ENCODE measurements around the gene CTDNEP1.

The CTDNEP1 gene

GRCh38 chr17:7215136-7215638 is 36.3 kb downstream of the CTDNEP1 start:
- DNase-seq (ENCODE audit: low spot score), result no peak

- DNase-seq (ENCODE audit: low spot score), result peak; percentile 96
Observed at GRCh38 chr17:7214300-7215135, 37.0 kb downstream of the CTDNEP1 start.

GRCh38 chr17:7213895-7214299 is 37.6 kb downstream of the CTDNEP1 start:
- peak; percentile 50 for DNase-seq (ENCODE audit: low spot score)

GRCh38 chr17:7211491-7212273 is 39.9 kb downstream of the CTDNEP1 start:
- DNase-seq (ENCODE audit: low spot score), result no peak

- DNase-seq (ENCODE audit: low spot score), result no peak
Observed at GRCh38 chr17:7208754-7209460, 42.6 kb downstream of the CTDNEP1 start.

GRCh38 chr17:7208027-7208571 is 43.4 kb downstream of the CTDNEP1 start:
- no peak for DNase-seq (ENCODE audit: low spot score)

GRCh38 chr17:7207120-7208001 is 44.2 kb downstream of the CTDNEP1 start:
- no peak for DNase-seq (ENCODE audit: low spot score)

GRCh38 chr17:7205561-7205960 is 46.0 kb downstream of the CTDNEP1 start:
- DNase-seq (ENCODE audit: low spot score), result no peak

- no peak for DNase-seq (ENCODE audit: low spot score)
Observed at GRCh38 chr17:7204828-7205461, 46.6 kb downstream of the CTDNEP1 start.

GRCh38 chr17:7204336-7204735 is 47.2 kb downstream of the CTDNEP1 start:
- DNase-seq (ENCODE audit: low spot score), result no peak

GRCh38 chr17:7203391-7203790 is 48.1 kb downstream of the CTDNEP1 start:
- no peak for DNase-seq (ENCODE audit: low spot score)

GRCh38 chr17:7196651-7197401 is 54.7 kb downstream of the CTDNEP1 start:
- DNase-seq (ENCODE audit: low spot score), result no peak

- DNase-seq (ENCODE audit: low spot score), result no peak
Observed at GRCh38 chr17:7195971-7196370, 55.6 kb downstream of the CTDNEP1 start.
